ENCODE data around the gene TCAP. TPM values are rescaled to one million over a fixed set of nuclear protein-coding genes. Genes with fewer than 3 reads are reported as not detected.

TCAP gene
- polyA plus RNA-seq, 1 donor from 2014 or later: 3.7 TPM

GRCh38 chr17:39627047-39627711, 38.0 kb upstream of the TCAP start:
- Histone ChIP-seq H3K79me2 (replicated peaks; ENCODE audit: insufficient read depth, low read length) (no peaks in the 10 kb centered on the region), H2AFZ (ENCODE audit: low read depth, low read length) (no peak overlapping the region), H3K9me3 (ENCODE audit: low read length) (no peaks in the 10 kb centered on the region), H3K9me2 (ENCODE audit: insufficient read depth, low read length) (no peaks in the 10 kb centered on the region), H3K27ac (ENCODE audit: low read length) (no peak overlapping the region), H3K4me3 (ENCODE audit: low read length) (peak overlapping the region; percentile 66), H3F3A (ENCODE audit: insufficient read depth, low read length, poor library complexity, severe bottlenecking) (no peaks in the 10 kb centered on the region), H3K4me2 (ENCODE audit: low read length) (peak overlapping the region; percentile 55), H3K9ac (ENCODE audit: low read length) (peak overlapping the region; percentile 43), H4K20me1 (ENCODE audit: insufficient read depth) (no peaks in the 10 kb centered on the region), H3K27me3 (ENCODE audit: insufficient read depth, low read depth, low read length) (peaks cover 50% of the 10 kb centered on the region), H3K36me3 (ENCODE audit: insufficient read depth, low read length) (no peaks in the 10 kb centered on the region)
- TF ChIP-seq EZH2 (IDR thresholded peaks at IDR 0.05; ENCODE audit: borderline replicate concordance, insufficient read depth, low read length, poor library complexity, severe bottlenecking): peak; percentile 14
- TF ChIP-seq SMC3 (conservative IDR thresholded peaks at IDR 0.05; ENCODE audit: poor library complexity): no peak

GRCh38 chr17:39627712-39628516, 37.2 kb upstream of the TCAP start:
- peak; percentile 10 for TF ChIP-seq EZH2 (IDR thresholded peaks at IDR 0.05; ENCODE audit: borderline replicate concordance, insufficient read depth, low read length, poor library complexity, severe bottlenecking)
- no peak for TF ChIP-seq EP300 (conservative IDR thresholded peaks at IDR 0.05; ENCODE audit: poor library complexity, severe bottlenecking)
- Histone ChIP-seq H3K27ac (ENCODE audit: low read length) (no peak overlapping the region), H3K79me2 (replicated peaks; ENCODE audit: insufficient read depth, low read length) (no peaks in the 10 kb centered on the region), H3K9me2 (ENCODE audit: insufficient read depth, low read length) (no peaks in the 10 kb centered on the region), H3K4me2 (ENCODE audit: low read length) (no peak overlapping the region), H4K20me1 (ENCODE audit: insufficient read depth) (no peaks in the 10 kb centered on the region), H3F3A (ENCODE audit: insufficient read depth, low read length, poor library complexity, severe bottlenecking) (no peaks in the 10 kb centered on the region), H3K4me3 (ENCODE audit: low read length) (peak overlapping the region; percentile 66), H2AFZ (ENCODE audit: low read depth, low read length) (no peak overlapping the region), H3K9me3 (ENCODE audit: low read length) (no peaks in the 10 kb centered on the region), H3K9ac (ENCODE audit: low read length) (no peak overlapping the region), H3K27me3 (ENCODE audit: insufficient read depth, low read depth, low read length) (peaks cover 50% of the 10 kb centered on the region), H3K36me3 (ENCODE audit: insufficient read depth, low read length) (no peaks in the 10 kb centered on the region)

GRCh38 chr17:39628655-39629493, 36.3 kb upstream of the TCAP start:
- no peak overlapping the region for H3K4me3 ChIP-seq (ENCODE audit: low read length)
- no peaks in the 10 kb centered on the region for H3F3A ChIP-seq (ENCODE audit: insufficient read depth, low read length, poor library complexity, severe bottlenecking)
- no peaks in the 10 kb centered on the region for H3K79me2 ChIP-seq (replicated peaks; ENCODE audit: insufficient read depth, low read length)
- H3K27ac ChIP-seq (ENCODE audit: low read length): no peak overlapping the region
- no peaks in the 10 kb centered on the region for H3K36me3 ChIP-seq (ENCODE audit: insufficient read depth, low read length)
- no peaks in the 10 kb centered on the region for H4K20me1 ChIP-seq (ENCODE audit: insufficient read depth)
- H3K9me2 ChIP-seq (ENCODE audit: insufficient read depth, low read length): no peaks in the 10 kb centered on the region
- no peak overlapping the region for H3K4me2 ChIP-seq (ENCODE audit: low read length)
- H2AFZ ChIP-seq (ENCODE audit: low read depth, low read length): no peak overlapping the region
- H3K9ac ChIP-seq (ENCODE audit: low read length): no peak overlapping the region
- TF ChIP-seq RAD21 (conservative IDR thresholded peaks at IDR 0.05): no peak
- no peak for TF ChIP-seq SMC3 (conservative IDR thresholded peaks at IDR 0.05; ENCODE audit: poor library complexity)
- TF ChIP-seq POLR2AphosphoS5 (IDR thresholded peaks at IDR 0.05): no peak
- no peak for TF ChIP-seq TAF1 (IDR thresholded peaks at IDR 0.05; ENCODE audit: low read depth)
- no peak for TF ChIP-seq EZH2 (IDR thresholded peaks at IDR 0.05; ENCODE audit: borderline replicate concordance, insufficient read depth, low read length, poor library complexity, severe bottlenecking)
- TF ChIP-seq CTCF (IDR thresholded peaks at IDR 0.05; ENCODE audit: poor library complexity, severe bottlenecking): no peak
- no peaks in the 10 kb centered on the region for H3K9me3 ChIP-seq (ENCODE audit: low read length)
- H3K27me3 ChIP-seq (ENCODE audit: insufficient read depth, low read depth, low read length): peaks cover 48% of the 10 kb centered on the region

All from neural cell (in vitro differentiated cells).